HG02840 (cell line): ENCODE data around the gene LIN54.

Source experiments
- ATAC-seq: cut with Tn5 transposase; IDR thresholded peaks from one replicate; pipeline ENCODE4 v1.9.1; 2021; ENCODE audit warnings: mild to moderate bottlenecking, moderate library complexity, moderate number of reproducible peaks; ENCODE audit not compliant: unreplicated experiment, low FRiP score

Gene LIN54

DNA sequence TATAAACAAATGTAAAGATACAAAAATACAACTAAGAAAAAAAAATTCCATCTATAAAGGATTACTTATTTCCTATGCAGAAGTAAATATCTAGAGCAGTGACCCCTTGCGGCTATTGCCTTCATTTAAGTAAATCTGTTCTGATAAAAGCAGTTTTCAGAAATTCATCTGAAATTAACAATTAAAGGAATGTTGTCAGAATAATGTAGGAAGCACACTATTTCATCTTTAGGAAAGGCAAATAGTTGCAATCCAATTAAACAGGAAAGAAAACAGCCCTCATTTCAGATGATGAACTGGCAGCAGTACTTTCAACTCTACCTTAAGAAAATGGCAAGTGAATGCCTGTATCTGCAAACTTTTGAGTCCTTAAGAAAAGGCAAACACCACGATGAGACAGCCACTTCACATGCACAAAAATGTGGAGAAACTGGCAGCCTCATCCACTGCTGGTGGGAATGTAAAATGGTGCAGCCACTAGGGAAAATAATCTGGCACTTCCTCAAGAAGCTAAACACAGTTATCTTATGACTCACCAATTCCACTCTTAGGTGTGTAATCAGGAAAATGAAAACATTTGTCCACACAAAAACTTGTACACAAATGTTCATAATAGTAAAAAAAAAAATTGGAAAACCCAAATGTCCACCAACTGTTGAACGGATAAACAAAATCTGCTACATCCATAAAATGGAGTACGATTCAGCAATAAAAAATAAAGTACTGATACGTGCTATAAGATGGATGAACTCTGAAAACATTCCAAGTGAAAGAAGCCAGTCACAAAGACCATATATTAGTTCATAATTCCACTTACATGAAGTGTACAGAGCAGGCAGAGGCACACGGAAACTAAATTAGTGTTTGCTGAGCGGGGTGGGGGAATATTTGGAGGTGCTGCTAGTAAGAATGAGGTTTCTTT, 112.0 kb downstream of the LIN54 start:
- ATAC-seq: no peak

- ATAC-seq: no peak
Measured at GRCh38 chr4:82896755-82897154, 113.9 kb downstream of the LIN54 start.

DNA sequence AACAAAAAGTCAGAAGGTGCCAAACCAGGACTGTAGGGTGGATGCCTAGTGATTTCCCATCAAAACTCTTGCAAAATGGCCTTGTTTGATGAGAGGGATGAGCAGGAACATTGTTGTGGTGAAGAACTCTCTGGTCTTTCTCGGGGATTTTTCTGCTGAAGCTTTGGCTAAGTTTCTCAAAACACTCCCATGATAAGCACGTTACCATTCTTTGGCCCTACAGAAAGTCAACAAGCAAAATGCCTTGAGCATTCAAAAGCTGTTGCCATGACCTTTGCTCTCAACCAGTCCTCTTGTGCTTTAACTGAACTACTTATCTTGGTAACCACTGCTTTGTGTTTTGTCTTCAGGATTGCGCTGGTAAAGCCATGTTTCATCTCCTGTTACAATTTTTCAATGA, 116.7 kb downstream of the LIN54 start:
- ATAC-seq: no peak

- ATAC-seq: no peak
Measured at GRCh38 chr4:82892467-82892802, 118.2 kb downstream of the LIN54 start.

GRCh38 chr4:82891707-82892466, 118.7 kb downstream of the LIN54 start:
- no peak for ATAC-seq

GRCh38 chr4:82890901-82891706, 119.5 kb downstream of the LIN54 start, which contains the start of gene SEC31A:
Gene SEC31A, minus strand, starts transcription at chr4:82891153. Its CDS starts 9,217 bp downstream, at chr4:82881936.
- ATAC-seq: peak; percentile 93

DNA sequence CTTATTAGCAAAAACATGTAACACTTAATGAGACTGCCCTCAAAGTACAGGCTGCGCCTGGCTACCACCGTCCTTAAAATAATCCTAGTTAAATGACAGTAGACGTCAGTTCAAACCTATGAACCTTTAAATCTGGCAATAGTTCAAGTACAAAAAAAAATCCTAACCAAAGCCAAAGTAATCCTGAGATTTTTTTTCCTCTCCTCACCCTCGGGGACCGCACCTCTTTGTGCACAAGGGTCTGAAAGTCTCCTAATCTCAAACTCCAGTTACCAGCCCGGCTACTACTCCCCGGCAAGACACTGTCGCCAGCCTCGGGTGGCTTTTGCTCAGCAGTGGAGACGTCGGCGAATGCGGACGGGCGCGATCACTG, 120.1 kb downstream of the LIN54 start:
- ATAC-seq: no peak

DNA sequence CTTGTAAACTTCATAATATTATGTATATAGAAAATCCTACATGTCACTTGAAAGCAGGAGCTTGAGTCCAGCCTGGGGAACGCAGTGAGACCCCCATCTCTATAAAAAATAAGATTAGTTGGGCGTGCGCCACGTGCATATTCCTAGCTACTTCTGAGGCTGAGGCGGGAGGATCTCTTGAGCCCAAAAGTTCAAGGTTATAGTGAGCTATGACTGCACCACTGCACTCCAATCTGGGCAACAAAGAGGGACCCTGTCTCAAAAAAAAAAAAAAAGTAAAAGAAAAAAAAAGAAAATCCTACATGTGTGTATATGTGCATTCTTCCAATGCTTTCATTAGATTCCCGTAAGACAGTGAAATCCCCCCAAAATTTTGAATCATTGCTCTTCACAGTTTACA, 121.3 kb downstream of the LIN54 start:
- no peak for ATAC-seq

DNA sequence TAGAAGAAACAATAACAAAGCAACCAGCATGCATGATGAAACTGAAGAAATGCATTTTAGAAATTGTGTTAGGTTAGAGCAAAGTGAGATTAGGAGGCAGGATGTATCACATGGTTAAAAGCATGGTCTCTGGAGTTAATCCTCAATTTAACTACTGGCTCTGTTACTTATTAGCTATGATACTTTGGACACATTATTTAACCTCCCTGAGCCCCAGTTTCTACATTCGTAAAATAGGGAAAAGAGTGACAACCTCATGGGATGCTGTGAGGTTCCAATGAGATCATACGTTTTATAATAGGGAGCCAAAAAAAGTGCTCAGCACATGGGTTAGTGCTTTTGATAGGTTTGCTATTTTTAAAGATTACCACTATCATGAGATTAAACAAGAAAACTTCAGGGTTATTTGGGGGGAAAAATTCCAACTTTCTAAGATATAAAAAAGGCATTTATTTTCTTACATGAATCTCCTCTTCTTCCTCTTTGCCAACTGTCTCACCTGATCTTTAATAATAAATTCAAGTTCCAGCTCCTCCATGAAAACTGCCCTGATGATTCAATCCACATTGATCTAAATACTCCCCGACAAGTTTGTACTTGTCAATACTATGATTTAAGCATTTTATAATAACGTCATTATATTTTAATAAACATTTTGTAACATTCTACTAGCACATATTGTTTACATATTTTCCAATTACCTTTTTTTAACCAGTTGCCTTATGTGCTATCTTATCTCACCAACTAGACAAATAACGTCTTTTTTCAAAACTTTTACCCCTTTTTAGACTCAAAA, 124.3 kb downstream of the LIN54 start:
- ATAC-seq: no peak

GRCh38 chr4:82885410-82885809, 125.2 kb downstream of the LIN54 start:
- no peak for ATAC-seq
